Esophagus squamous epithelium (tissue), 4 donors: Measurements from ENCODE around the gene PARL.

ENCODE experiments used
- POLR2A ChIP-seq, 4 donors: fragments of 450-650 bp; IDR thresholded peaks; one replicate each; pipeline ENCODE4 v1.6.1; 2017; ENCODE audit warnings: antibody characterized with exemption in 4 of 4, mild to moderate bottlenecking in 4 of 4, moderate library complexity in 3 of 4
- TF ChIP-seq, protein P1 (sequence below), 6 experiments: fragments of 450-650 bp in 4 of 6; fragments of 200-600 bp in 2 of 6; sonication (generic) in 2 of 6; IDR thresholded peaks; one replicate each; pipeline ENCODE4 v1.5.1; 2016 to 2019; ENCODE audit warnings: antibody characterized with exemption in 6 of 6, mild to moderate bottlenecking in 4 of 6, moderate library complexity in 4 of 6

DNA sequence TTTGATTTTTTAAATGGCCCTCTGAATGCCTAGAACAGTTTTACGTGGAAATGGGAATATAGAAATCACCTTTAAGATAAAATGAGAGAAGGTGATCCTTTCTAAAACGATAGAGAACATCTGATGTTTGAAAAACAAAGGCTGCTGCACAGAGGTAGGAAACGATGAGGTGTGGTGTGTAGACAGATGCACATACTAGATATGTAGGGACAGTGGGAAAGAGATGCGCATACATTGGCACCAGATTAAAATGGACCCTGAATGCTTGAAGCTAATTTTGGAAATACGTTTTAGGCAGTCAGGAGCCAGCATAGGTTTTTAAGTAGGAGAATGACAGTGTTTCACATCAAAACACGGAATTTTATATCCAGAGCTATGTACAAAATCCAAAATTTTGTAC is 88.3 kb downstream of the PARL start:
- TF ChIP-seq, protein P1, sequence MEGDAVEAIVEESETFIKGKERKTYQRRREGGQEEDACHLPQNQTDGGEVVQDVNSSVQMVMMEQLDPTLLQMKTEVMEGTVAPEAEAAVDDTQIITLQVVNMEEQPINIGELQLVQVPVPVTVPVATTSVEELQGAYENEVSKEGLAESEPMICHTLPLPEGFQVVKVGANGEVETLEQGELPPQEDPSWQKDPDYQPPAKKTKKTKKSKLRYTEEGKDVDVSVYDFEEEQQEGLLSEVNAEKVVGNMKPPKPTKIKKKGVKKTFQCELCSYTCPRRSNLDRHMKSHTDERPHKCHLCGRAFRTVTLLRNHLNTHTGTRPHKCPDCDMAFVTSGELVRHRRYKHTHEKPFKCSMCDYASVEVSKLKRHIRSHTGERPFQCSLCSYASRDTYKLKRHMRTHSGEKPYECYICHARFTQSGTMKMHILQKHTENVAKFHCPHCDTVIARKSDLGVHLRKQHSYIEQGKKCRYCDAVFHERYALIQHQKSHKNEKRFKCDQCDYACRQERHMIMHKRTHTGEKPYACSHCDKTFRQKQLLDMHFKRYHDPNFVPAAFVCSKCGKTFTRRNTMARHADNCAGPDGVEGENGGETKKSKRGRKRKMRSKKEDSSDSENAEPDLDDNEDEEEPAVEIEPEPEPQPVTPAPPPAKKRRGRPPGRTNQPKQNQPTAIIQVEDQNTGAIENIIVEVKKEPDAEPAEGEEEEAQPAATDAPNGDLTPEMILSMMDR (IDR thresholded peaks at IDR 0.05): no peak
- no peak for TF ChIP-seq POLR2A (IDR thresholded peaks at IDR 0.05)
